Omental fat pad (tissue), 4 donors: ENCODE measurements around the gene IRAG1. TPM values are rescaled to one million over a fixed set of nuclear protein-coding genes. Genes with fewer than 3 reads are reported as not detected.

ENCODE experiments used
- ATAC-seq: fragments of 150-250 bp; one replicate; pipeline ENCODE4 v1.9.1; 2016; ENCODE audit warnings: mild to moderate bottlenecking, moderate library complexity; ENCODE audit not compliant: low FRiP score
- DNase-seq: peaks from one replicate; pipeline ENCODE4 v3.0.0-alpha.2; 2019; ENCODE audit warnings: low spot score
- small RNA-seq: library from RNA; depleted of rRNA; stranded (forward); fragments of <200 nt; gene quantifications from one replicate; pipeline ENCODE3, GENCODE V24; 2016
- total RNA-seq, 4 donors: library from RNA; depleted of rRNA; stranded (reverse); fragments of >200 nt; gene quantifications; one replicate each; pipeline ENCODE4 v1.1.0, GENCODE V29; 2016
- TF ChIP-seq, protein P1 (sequence below), 3 donors: fragments of 450-650 bp; IDR thresholded peaks; one replicate each; pipeline ENCODE4 v1.5.1; 2016 to 2017; ENCODE audit warnings: antibody characterized with exemption in 3 of 3, mild to moderate bottlenecking in 3 of 3, moderate library complexity in 2 of 3

The IRAG1 gene
- total RNA-seq, 4 donors from 2014 or later = 3.3 to 32.3 (median 7.7) TPM

DNA sequence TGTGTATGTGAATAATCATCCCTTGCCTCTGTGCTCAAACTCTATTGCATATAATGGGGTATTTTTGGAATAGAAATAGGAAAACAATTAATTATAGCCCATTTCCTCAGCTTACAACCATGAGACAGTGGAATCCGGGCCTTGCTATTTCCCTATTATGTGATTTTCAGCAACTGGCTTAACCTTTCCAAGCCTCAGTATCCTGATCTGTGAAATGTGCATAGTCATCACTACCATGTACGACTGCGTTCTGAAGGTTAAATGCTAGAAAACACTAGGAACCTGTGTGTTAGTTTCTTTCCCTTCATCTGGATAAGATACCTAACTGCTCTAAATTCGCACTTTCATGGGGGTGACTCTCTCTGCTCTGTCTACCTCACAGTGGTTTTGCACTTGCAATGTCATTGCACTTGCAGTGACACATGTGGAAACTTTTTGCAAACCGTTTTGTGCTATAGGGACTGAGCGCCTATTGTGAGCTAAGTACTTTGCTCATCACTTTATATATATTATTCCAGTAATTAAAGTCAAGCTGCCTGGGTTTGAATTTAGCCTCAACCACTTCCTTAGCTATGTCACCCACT, 48.3 kb downstream of the IRAG1 start:
- ATAC-seq = no peak
- DNase-seq = no peak
- TF ChIP-seq, protein P1, sequence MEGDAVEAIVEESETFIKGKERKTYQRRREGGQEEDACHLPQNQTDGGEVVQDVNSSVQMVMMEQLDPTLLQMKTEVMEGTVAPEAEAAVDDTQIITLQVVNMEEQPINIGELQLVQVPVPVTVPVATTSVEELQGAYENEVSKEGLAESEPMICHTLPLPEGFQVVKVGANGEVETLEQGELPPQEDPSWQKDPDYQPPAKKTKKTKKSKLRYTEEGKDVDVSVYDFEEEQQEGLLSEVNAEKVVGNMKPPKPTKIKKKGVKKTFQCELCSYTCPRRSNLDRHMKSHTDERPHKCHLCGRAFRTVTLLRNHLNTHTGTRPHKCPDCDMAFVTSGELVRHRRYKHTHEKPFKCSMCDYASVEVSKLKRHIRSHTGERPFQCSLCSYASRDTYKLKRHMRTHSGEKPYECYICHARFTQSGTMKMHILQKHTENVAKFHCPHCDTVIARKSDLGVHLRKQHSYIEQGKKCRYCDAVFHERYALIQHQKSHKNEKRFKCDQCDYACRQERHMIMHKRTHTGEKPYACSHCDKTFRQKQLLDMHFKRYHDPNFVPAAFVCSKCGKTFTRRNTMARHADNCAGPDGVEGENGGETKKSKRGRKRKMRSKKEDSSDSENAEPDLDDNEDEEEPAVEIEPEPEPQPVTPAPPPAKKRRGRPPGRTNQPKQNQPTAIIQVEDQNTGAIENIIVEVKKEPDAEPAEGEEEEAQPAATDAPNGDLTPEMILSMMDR (IDR thresholded peaks at IDR 0.05) = no peak

Small RNA genes lying within 50 kb of the gene (small RNA-seq; reads per million reads assigned to genes)
- not detected for gene RF00019

Other genes starting within 250 kb of the IRAG1 start
- 10 to 100 TPM in 2 of 4 donors, 1 to 10 TPM in 2; 4.4 to 43.3 (median 9.9) TPM for gene AMPD3, start 238.5 kb downstream of the IRAG1 start, total RNA-seq
- gene RNF141, start 152.6 kb downstream of the IRAG1 start, total RNA-seq = 10 to 100 TPM; 20.0 to 35.8 (median 26.5) TPM
- gene LYVE1, start 125.1 kb downstream of the IRAG1 start, total RNA-seq = 100 to 1,000 TPM; 106 to 359 (median 275) TPM
- 10 to 100 TPM; 20.9 to 28.8 (median 23.7) TPM for gene CTR9, start 57.5 kb upstream of the IRAG1 start, total RNA-seq
- gene EIF4G2, start 115.2 kb upstream of the IRAG1 start, total RNA-seq = 100 to 1,000 TPM; 456 to 714 (median 516) TPM
- gene ZBED5, start 164.3 kb upstream of the IRAG1 start, total RNA-seq = 10 to 100 TPM; 16.5 to 44.0 (median 22.6) TPM